Measurements from ENCODE around the gene DNAJA4. TPM values are rescaled to one million over a fixed set of nuclear protein-coding genes. Genes with fewer than 3 reads are reported as not detected.
A peak's percentile ranks its signal among the peaks of the same experiment; 100 is the strongest.

The DNAJA4 gene
- polyA plus RNA-seq, 1 donor, result 27.3 TPM

DNA sequence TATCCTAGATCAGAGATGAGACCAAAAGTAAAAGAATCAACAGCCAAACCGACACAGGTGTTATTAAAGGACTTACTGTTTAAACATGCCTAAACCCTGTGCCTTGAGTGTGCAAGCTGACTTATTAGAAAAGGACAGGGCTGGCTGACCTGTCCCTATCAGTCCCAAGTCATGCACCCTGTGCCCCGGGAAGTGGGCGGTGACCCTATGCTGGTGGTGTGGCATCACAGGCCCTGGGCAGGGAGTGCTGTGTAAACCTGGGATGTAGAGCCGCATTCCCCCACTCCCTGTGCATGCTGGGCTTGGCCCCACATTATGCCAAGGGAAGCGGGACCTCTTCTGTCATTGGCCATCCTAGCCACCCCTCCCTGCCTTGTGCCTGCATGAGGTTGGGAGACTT is 10.6 kb downstream of the DNAJA4 start:
- Histone ChIP-seq H3K27ac (ENCODE audit: low read length) (no peak overlapping the region), H3K4me1 (ENCODE audit: control insufficient read depth, insufficient read depth, low read length) (no peaks in the 10 kb centered on the region), H3K9me3 (ENCODE audit: control insufficient read depth, low read depth, low read length) (no peaks in the 10 kb centered on the region), H3K4me3 (ENCODE audit: low read length) (no peak overlapping the region), H3K27me3 (ENCODE audit: control insufficient read depth, insufficient read depth, low read length) (no peaks in the 10 kb centered on the region), H3K36me3 (ENCODE audit: control insufficient read depth, insufficient read depth, low read length) (peaks cover 34% of the 10 kb centered on the region)
- DNase-seq, result no peak
- WGBS (ENCODE audit: insufficient coverage, low lambda C conversion rate), result no CpG with 5 or more reads among the region's 5 CpGs

DNA sequence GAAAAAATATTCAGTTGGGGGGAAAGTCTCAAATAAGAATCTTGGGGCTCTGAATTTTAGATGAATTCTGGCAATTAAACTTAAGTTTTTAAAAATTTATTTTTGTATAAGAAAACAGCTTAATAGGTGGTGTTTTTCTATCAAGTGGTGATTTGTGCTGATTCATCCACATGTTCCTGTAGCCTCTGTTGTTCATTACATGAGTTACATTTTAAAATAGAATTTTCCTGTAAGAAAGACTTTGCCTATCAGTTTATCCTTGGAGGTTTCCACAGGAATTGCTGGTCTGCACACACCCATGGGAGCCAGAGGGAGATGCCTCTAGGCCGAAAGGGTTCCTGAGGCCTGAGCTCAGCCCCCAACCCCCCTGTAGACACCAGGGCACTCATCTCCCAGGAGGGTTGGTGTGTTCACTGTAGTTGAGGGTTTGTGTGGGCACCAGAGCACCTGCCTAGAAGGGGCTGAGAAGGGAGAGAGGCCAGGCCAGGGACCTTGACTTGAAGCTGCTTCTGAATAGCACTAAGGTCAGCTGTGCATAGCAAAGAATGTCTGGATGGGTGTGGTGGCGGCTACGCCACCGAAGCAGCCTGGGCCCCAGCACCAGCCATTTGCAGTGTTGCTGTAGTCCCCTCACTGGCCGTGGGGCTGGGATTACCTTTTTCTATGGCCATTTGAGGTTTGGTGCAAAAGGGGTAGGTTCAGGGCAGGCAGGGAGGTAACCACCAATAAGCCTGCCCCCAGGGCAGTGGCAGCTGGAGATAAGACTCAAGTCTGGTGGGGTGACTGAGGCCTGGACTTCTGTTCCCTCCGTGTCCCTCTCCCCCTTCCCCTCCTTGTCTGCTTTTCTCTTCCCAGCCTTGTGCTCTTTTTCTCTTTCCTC is 11.9 kb downstream of the DNAJA4 start:
- H3K36me3 ChIP-seq (ENCODE audit: control insufficient read depth, insufficient read depth, low read length), result peaks cover 42% of the 10 kb centered on the region
- no CpG with 5 or more reads among the region's 6 CpGs for WGBS (ENCODE audit: insufficient coverage, low lambda C conversion rate)

DNA sequence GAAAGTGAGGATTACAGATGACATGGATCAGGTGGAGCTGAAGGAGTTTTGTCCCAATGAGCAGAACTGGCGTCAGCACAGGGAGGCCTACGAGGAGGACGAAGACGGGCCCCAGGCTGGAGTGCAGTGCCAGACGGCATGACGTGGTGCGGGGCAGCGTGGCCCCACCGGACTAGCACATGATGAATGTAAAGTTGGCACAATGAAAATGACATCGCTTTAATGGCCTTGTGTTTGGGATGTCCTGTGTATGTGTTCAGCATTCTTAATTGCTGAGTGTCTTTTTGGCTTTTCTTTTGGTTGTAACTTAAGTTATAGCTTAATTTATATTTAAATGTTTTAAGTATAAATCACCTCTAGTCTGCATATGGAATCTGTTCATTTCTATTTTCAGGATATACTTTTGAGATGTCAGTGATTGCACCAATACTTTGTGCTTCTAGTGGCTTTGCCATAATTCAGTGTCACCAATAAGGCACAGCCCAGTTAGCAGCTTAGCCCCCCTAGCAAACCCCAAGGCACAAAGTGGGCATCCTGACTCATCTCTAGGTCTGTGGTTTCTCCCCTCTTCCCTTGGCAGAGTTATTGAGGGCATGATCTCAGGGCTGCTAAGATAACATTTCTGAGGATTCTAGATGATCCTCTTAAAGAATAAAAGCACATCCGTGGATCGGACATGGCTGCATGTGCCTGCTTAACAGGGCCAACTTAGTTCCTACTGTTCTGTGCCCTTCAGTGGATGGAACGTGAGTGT is 16.1 kb downstream of the DNAJA4 start:
- no peaks in the 10 kb centered on the region for H3K4me1 ChIP-seq (ENCODE audit: control insufficient read depth, insufficient read depth, low read length)
- no peak for DNase-seq
- H3K27ac ChIP-seq (ENCODE audit: low read length), result no peak overlapping the region
- no peaks in the 10 kb centered on the region for H3K9me3 ChIP-seq (ENCODE audit: control insufficient read depth, low read depth, low read length)
- peaks cover 57% of the 10 kb centered on the region for H3K36me3 ChIP-seq (ENCODE audit: control insufficient read depth, insufficient read depth, low read length)
- no peaks in the 10 kb centered on the region for H3K27me3 ChIP-seq (ENCODE audit: control insufficient read depth, insufficient read depth, low read length)
- WGBS (ENCODE audit: insufficient coverage, low lambda C conversion rate), result 92% methylated on average over 6 of the region's 13 CpGs
- no peak overlapping the region for H3K4me3 ChIP-seq (ENCODE audit: low read length)

More for the DNA sequence above, 11.9 kb downstream of the DNAJA4 start:
- Histone ChIP-seq H3K27me3 (ENCODE audit: control insufficient read depth, insufficient read depth, low read length) (no peaks in the 10 kb centered on the region), H3K4me3 (ENCODE audit: low read length) (no peak overlapping the region), H3K9me3 (ENCODE audit: control insufficient read depth, low read depth, low read length) (no peaks in the 10 kb centered on the region), H3K27ac (ENCODE audit: low read length) (no peak overlapping the region), H3K4me1 (ENCODE audit: control insufficient read depth, insufficient read depth, low read length) (no peaks in the 10 kb centered on the region)
- DNase-seq, result no peak

DNA sequence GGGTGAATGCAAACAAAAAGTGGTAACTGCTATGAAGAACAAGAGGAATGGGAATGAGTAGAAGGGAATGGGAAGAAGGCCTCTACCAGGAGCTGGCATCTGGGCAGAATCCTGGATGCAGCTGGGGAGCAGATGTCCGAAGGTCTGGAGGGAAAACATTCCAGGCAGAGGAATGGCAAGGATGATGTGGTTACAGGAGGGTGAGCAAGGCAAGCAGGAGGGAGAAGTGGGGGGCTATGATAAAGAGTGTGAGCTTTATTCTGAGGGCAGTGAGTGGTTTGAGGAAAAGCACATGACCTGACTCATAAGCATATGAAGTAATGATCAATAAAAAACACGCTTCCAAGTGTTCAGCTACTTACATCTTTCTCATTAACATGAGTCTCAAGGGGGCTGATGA is 18.0 kb downstream of the DNAJA4 start:
- Histone ChIP-seq H3K27ac (ENCODE audit: low read length) (no peak overlapping the region), H3K4me3 (ENCODE audit: low read length) (no peak overlapping the region), H3K27me3 (ENCODE audit: control insufficient read depth, insufficient read depth, low read length) (no peaks in the 10 kb centered on the region), H3K9me3 (ENCODE audit: control insufficient read depth, low read depth, low read length) (no peaks in the 10 kb centered on the region), H3K36me3 (ENCODE audit: control insufficient read depth, insufficient read depth, low read length) (peaks cover 64% of the 10 kb centered on the region), H3K4me1 (ENCODE audit: control insufficient read depth, insufficient read depth, low read length) (no peaks in the 10 kb centered on the region)
- no CpG with 5 or more reads among the region's 2 CpGs for WGBS (ENCODE audit: insufficient coverage, low lambda C conversion rate)
- no peak for DNase-seq

GRCh38 chr15:78284758-78285157 is 20.4 kb downstream of the DNAJA4 start:
- DNase-seq, result no peak
- H3K27me3 ChIP-seq (ENCODE audit: control insufficient read depth, insufficient read depth, low read length), result no peaks in the 10 kb centered on the region
- no peak overlapping the region for H3K27ac ChIP-seq (ENCODE audit: low read length)
- peaks cover 68% of the 10 kb centered on the region for H3K36me3 ChIP-seq (ENCODE audit: control insufficient read depth, insufficient read depth, low read length)
- H3K9me3 ChIP-seq (ENCODE audit: control insufficient read depth, low read depth, low read length), result no peaks in the 10 kb centered on the region
- 100% methylated on average over 1 of the region's 4 CpGs for WGBS (ENCODE audit: insufficient coverage, low lambda C conversion rate)
- H3K4me1 ChIP-seq (ENCODE audit: control insufficient read depth, insufficient read depth, low read length), result no peaks in the 10 kb centered on the region
- H3K4me3 ChIP-seq (ENCODE audit: low read length), result no peak overlapping the region

DNA sequence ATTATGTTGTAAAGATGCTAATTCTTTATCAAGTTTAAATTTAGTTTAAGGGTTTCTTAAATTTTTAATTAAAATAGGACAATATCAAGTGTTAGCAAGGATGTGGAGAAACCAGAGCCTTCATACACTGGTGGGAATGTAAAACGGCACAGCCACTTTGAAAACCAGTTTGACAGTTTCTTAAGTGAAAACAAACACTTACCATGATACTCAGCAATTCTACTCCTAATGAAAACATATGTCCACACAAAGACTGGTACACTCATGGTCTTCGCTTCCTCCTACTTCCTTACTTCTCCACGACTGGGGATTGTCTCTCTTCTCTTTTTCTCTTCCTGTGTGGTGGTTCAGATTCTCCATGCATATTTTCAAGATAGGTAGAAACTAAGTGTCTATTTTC is 25.9 kb downstream of the DNAJA4 start:
- peaks cover 54% of the 10 kb centered on the region for H3K36me3 ChIP-seq (ENCODE audit: control insufficient read depth, insufficient read depth, low read length)
- no peaks in the 10 kb centered on the region for H3K9me3 ChIP-seq (ENCODE audit: control insufficient read depth, low read depth, low read length)
- no peaks in the 10 kb centered on the region for H3K4me1 ChIP-seq (ENCODE audit: control insufficient read depth, insufficient read depth, low read length)
- WGBS (ENCODE audit: insufficient coverage, low lambda C conversion rate), result 83% methylated on average over 2 of the region's 3 CpGs
- H3K27me3 ChIP-seq (ENCODE audit: control insufficient read depth, insufficient read depth, low read length), result no peaks in the 10 kb centered on the region
- no peak overlapping the region for H3K27ac ChIP-seq (ENCODE audit: low read length)
- H3K4me3 ChIP-seq (ENCODE audit: low read length), result no peak overlapping the region
- DNase-seq, result no peak

- Histone ChIP-seq H3K9me3 (ENCODE audit: control insufficient read depth, low read depth, low read length) (no peaks in the 10 kb centered on the region), H3K36me3 (ENCODE audit: control insufficient read depth, insufficient read depth, low read length) (peaks cover 48% of the 10 kb centered on the region), H3K27me3 (ENCODE audit: control insufficient read depth, insufficient read depth, low read length) (no peaks in the 10 kb centered on the region), H3K4me3 (ENCODE audit: low read length) (no peak overlapping the region), H3K27ac (ENCODE audit: low read length) (no peak overlapping the region), H3K4me1 (ENCODE audit: control insufficient read depth, insufficient read depth, low read length) (peaks cover 3% of the 10 kb centered on the region)
- WGBS (ENCODE audit: insufficient coverage, low lambda C conversion rate), result no CpG with 5 or more reads among the region's 2 CpGs
- DNase-seq, result no peak
These were observed 26.7 kb downstream of the DNAJA4 start for GRCh38 chr15:78291052-78291451.

DNA sequence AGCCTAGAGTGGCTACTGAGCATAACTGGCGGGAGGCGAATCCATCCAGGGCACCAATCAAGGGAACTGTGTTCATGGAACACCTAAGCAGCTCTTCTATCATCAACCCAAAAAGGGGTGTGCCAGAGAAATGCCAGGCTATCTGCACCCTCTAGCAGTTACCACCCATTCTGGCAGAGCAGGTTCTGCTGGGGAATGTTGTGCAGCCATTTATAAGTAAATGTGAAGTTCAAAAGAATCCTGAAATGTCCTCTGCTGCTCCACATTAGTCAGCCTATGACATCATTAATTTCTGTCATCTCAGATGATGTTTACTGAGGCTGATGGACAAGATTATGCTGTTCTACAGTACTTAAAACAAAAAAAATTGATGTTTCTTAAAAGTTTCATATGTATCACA is 27.3 kb downstream of the DNAJA4 start:
- peaks cover 3% of the 10 kb centered on the region for H3K4me1 ChIP-seq (ENCODE audit: control insufficient read depth, insufficient read depth, low read length)
- no peaks in the 10 kb centered on the region for H3K9me3 ChIP-seq (ENCODE audit: control insufficient read depth, low read depth, low read length)
- H3K27me3 ChIP-seq (ENCODE audit: control insufficient read depth, insufficient read depth, low read length), result no peaks in the 10 kb centered on the region
- no peak overlapping the region for H3K27ac ChIP-seq (ENCODE audit: low read length)
- WGBS (ENCODE audit: insufficient coverage, low lambda C conversion rate), result no CpG with 5 or more reads among the region's 2 CpGs
- DNase-seq, result no peak
- peaks cover 42% of the 10 kb centered on the region for H3K36me3 ChIP-seq (ENCODE audit: control insufficient read depth, insufficient read depth, low read length)
- no peak overlapping the region for H3K4me3 ChIP-seq (ENCODE audit: low read length)

- Histone ChIP-seq H3K36me3 (ENCODE audit: control insufficient read depth, insufficient read depth, low read length) (peaks cover 41% of the 10 kb centered on the region), H3K4me1 (ENCODE audit: control insufficient read depth, insufficient read depth, low read length) (peaks cover 3% of the 10 kb centered on the region), H3K4me3 (ENCODE audit: low read length) (no peak overlapping the region), H3K27me3 (ENCODE audit: control insufficient read depth, insufficient read depth, low read length) (no peaks in the 10 kb centered on the region), H3K9me3 (ENCODE audit: control insufficient read depth, low read depth, low read length) (no peaks in the 10 kb centered on the region), H3K27ac (ENCODE audit: low read length) (no peak overlapping the region)
- DNase-seq, result no peak
- WGBS (ENCODE audit: insufficient coverage, low lambda C conversion rate), result no CpG with 5 or more reads among the region's 1 CpG
These were observed 27.9 kb downstream of the DNAJA4 start for GRCh38 chr15:78292219-78292618.

- DNase-seq, result peak; percentile 95 to 97
- Histone ChIP-seq H3K9me3 (ENCODE audit: control insufficient read depth, low read depth, low read length) (no peaks in the 10 kb centered on the region), H3K36me3 (ENCODE audit: control insufficient read depth, insufficient read depth, low read length) (no peaks in the 10 kb centered on the region), H3K4me3 (ENCODE audit: low read length) (peak within 1 kb of the TSS; percentile 91), H3K4me1 (ENCODE audit: control insufficient read depth, insufficient read depth, low read length) (peaks cover 3% of the 10 kb centered on the region), H3K27me3 (ENCODE audit: control insufficient read depth, insufficient read depth, low read length) (peaks cover 11% of the 10 kb centered on the region), H3K27ac (ENCODE audit: low read length) (peak within 1 kb of the TSS; percentile 72)
- no CpG with 5 or more reads among the region's 55 CpGs for WGBS (ENCODE audit: insufficient coverage, low lambda C conversion rate)
These were observed 35.0 kb downstream of the DNAJA4 start, which contains the start of gene SKIC8 for GRCh38 chr15:78299101-78299930. TSS of gene SKIC8 (minus strand) at chr15:78299609. CDS start at chr15:78295686, 3,923 bp downstream.
